Subcutaneous abdominal adipose tissue (tissue), 5 donors: ENCODE data around the gene MRC1.
"Not testable (repeated sequence)": the region's sequence is repeated elsewhere in the genome, so short reads cannot be mapped to it uniquely, and the experiment has no call there.

Experiments used
- H3K27ac ChIP-seq: one replicate; pipeline ENCODE4 v1.7.0; 2013; ENCODE audit warnings: low read depth, mild to moderate bottlenecking, inconsistent platforms, low read length, moderate library complexity
- H3K27me3 ChIP-seq, 5 donors: one replicate each; pipeline ENCODE4 v1.7.0; 2013; ENCODE audit warnings: low read length in 5 of 5, inconsistent platforms in 1 of 5; ENCODE audit not compliant: control insufficient read depth in 5 of 5, insufficient read depth in 4 of 5
- H3K36me3 ChIP-seq, 5 donors: one replicate each; pipeline ENCODE4 v1.7.0; 2013; ENCODE audit warnings: low read length in 5 of 5; ENCODE audit not compliant: control insufficient read depth in 5 of 5, insufficient read depth in 5 of 5
- H3K4me1 ChIP-seq, 5 donors: one replicate each; pipeline ENCODE4 v1.7.0; 2013; ENCODE audit warnings: low read length in 5 of 5, mild to moderate bottlenecking in 3 of 5, moderate library complexity in 1 of 5; ENCODE audit not compliant: control insufficient read depth in 5 of 5, insufficient read depth in 5 of 5
- H3K4me3 ChIP-seq, 5 donors: one replicate each; pipeline ENCODE4 v1.7.0; 2013; ENCODE audit warnings: low read length in 5 of 5, low read depth in 1 of 5
- H3K9ac ChIP-seq, 5 donors: one replicate each; pipeline ENCODE4 v1.7.0; 2013; ENCODE audit warnings: low read length in 5 of 5, mild to moderate bottlenecking in 4 of 5, moderate library complexity in 3 of 5
- H3K9me3 ChIP-seq, 5 donors: one replicate each; pipeline ENCODE4 v1.7.0; 2013; ENCODE audit warnings: low read length in 5 of 5; ENCODE audit not compliant: control insufficient read depth in 5 of 5
- donor health status: healthy.
- donor health status: healthy.
- donor health status: healthy.
- donor health status: healthy.
- donor health status: healthy.

MRC1 gene

GRCh38 chr10:17912754-17913153, 103.6 kb downstream of the MRC1 start:
- H3K4me3 ChIP-seq: no peak overlapping the region
- no peaks in the 10 kb centered on the region for H3K9me3 ChIP-seq
- H3K4me1 ChIP-seq: peaks cover 0 to 6% (median 0%) of the 10 kb centered on the region in 5 donors
- H3K9ac ChIP-seq: no peak overlapping the region
- H3K27ac ChIP-seq: no peak overlapping the region
- no peaks in the 10 kb centered on the region for H3K27me3 ChIP-seq
- peaks cover 0 to 1% (median 0%) of the 10 kb centered on the region in 5 donors for H3K36me3 ChIP-seq

GRCh38 chr10:17913604-17914003, 104.5 kb downstream of the MRC1 start:
- peaks cover 0 to 6% (median 0%) of the 10 kb centered on the region in 5 donors for H3K4me1 ChIP-seq
- no peaks in the 10 kb centered on the region for H3K36me3 ChIP-seq
- H3K9ac ChIP-seq: no peak overlapping the region
- no peak overlapping the region for H3K4me3 ChIP-seq
- H3K27me3 ChIP-seq: no peaks in the 10 kb centered on the region
- no peaks in the 10 kb centered on the region for H3K9me3 ChIP-seq
- H3K27ac ChIP-seq: no peak overlapping the region

- Histone ChIP-seq H3K27ac (no peak overlapping the region), H3K4me3 (no peak overlapping the region), H3K27me3 (no peaks in the 10 kb centered on the region), H3K9me3 (no peaks in the 10 kb centered on the region), H3K9ac (no peak overlapping the region), H3K36me3 (no peaks in the 10 kb centered on the region), H3K4me1 (peaks cover 0 to 6% (median 0%) of the 10 kb centered on the region in 5 donors)
These were observed 105.3 kb downstream of the MRC1 start for GRCh38 chr10:17914169-17915045.

DNA sequence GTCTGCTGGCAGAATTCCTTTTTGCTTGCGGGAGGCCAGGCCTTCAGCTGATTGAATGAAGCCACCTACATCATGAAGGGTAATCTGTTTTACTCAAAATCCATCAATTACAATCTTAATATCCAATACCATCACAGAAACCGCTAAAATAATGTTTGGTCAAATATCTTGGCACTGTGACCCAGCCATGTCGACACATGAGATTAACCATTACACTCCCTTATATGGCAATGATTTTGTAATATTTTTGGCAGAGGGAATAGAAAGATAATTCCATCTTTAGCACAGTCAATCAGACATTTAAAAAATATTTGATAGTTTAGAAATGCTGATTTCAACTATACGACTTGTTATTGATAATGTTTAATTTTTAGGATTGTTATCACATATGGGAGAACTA, 106.0 kb downstream of the MRC1 start:
- Histone ChIP-seq H3K27ac (no peak overlapping the region), H3K4me1 (peaks cover 0 to 6% (median 0%) of the 10 kb centered on the region in 5 donors)

DNA sequence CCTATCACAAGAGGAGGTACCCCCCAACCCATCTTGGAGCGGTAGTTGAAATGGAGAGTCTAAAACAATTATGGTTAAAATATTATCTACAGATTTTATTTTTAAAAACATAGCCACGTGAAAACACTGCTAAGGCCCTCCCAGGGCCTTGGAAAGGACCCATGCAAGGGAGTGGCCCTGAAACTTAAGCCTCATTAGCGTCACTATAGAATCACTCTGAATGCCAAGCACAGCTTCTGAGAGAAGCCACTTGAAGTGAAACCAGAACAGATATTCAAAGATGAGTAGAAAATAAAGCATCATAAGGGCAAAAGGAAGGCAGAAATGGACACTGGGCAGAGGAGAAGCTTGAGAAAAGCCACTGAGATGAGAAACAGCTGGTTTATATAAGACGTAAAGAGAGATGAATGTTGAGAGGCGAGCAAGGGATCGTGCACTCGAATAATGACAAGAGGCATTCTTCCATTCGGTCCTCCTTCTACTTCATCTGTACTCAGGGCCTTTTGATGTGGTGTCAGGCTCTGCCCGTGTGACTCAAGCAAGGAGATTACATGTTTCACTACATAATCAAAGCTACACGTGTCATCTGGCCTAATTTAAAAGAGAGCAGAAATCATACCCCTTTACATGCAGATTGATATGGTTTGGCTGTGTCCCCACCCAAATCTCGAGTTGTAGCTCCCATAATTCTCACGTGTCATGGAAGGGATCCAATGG, 109.2 kb downstream of the MRC1 start:
- Histone ChIP-seq H3K9me3 (no peaks in the 10 kb centered on the region), H3K27ac (no peak overlapping the region), H3K4me3 (no peak overlapping the region), H3K27me3 (no peaks in the 10 kb centered on the region), H3K36me3 (no peaks in the 10 kb centered on the region), H3K4me1 (peaks cover 0 to 8% (median 0%) of the 10 kb centered on the region in 5 donors), H3K9ac (no peak overlapping the region)

More for the DNA sequence above, 106.0 kb downstream of the MRC1 start:
- Histone ChIP-seq H3K9me3 (no peaks in the 10 kb centered on the region), H3K36me3 (no peaks in the 10 kb centered on the region), H3K9ac (no peak overlapping the region), H3K4me3 (no peak overlapping the region), H3K27me3 (no peaks in the 10 kb centered on the region)

DNA sequence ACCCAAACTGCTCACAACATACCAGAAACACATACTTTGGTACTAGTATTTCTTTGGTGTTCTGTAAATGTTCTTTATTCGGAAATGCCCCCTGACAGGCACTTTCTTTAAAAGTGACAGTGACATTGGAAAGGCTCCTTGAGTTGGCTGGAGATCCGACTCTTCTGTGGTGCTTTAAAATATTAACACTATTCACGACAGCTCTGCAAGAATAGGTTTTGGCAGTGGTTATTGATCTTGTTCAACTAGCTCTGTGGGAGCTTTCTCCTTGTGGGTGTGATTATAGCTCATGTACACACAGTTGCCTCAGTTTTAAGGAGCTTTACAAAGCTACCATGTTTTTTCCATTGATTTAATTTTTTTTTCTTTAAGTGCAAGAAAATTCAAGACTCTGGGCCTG, 112.2 kb downstream of the MRC1 start:
- Histone ChIP-seq H3K9ac (no peak overlapping the region), H3K4me3 (no peak overlapping the region), H3K27me3 (no peaks in the 10 kb centered on the region), H3K9me3 (no peaks in the 10 kb centered on the region), H3K36me3 (no peaks in the 10 kb centered on the region), H3K4me1 (peaks cover 0 to 8% (median 0%) of the 10 kb centered on the region in 5 donors), H3K27ac (no peak overlapping the region)

DNA sequence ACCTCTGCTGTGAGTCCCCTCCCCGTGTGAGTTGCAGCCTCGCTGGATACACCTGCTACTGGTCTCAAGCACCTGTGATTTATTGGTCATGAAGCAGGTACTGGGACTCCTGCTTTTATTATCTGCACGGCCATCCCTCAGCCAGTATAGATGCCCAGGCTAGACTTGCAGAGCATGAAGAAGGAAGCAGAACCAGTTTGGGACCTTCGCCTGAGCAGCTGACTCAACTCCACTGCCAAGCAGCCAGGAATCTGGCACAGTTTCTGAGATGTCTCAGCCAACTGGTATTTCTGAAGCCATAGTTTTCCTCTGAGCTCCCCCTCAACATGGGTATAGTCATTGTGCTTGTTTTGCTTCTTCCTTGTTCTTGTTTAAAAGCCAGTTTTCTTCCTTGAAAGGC, 114.6 kb downstream of the MRC1 start:
- Histone ChIP-seq H3K9ac (no peak overlapping the region), H3K9me3 (peaks cover 0 to 2% (median 0%) of the 10 kb centered on the region in 5 donors), H3K36me3 (no peaks in the 10 kb centered on the region), H3K27ac (no peak overlapping the region), H3K4me1 (peaks cover 0 to 8% (median 0%) of the 10 kb centered on the region in 5 donors), H3K4me3 (no peak overlapping the region), H3K27me3 (no peaks in the 10 kb centered on the region)

DNA sequence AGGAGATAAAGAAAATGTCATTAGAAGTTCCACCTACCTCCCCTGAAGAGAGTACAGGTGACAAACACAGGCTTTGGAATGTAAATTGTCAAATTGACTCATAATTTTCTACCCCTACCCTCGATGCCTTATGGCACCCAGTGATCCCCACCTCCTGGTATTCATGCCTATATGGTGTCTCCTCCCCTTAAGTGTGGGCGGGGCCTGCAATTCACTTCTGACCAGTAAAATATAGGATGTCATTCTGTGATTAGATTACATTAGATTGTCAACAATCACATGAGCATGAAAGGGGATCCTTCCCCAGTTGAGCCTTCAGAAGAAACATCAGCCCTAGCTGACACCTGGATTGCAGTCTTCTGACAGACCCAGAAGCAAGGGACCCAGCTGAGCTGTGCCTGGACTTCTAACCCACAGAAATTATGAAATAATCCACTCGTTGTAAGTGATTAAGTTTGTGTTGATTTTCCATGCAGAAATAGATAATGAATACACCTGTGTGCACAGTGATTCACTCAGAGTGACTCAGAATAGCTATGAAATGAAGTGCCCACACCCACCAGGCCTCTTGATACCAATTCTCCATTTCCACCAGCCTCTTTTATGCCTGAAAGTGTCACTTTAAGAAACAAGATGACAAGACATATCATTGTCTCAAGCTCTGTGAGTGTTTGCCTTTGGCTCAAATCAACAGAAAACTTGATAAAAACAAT, 134.0 kb downstream of the MRC1 start:
- Histone ChIP-seq H3K4me3 (no peak overlapping the region), H3K27me3 (peaks cover 0 to 4% (median 0%) of the 10 kb centered on the region in 5 donors), H3K36me3 (no peaks in the 10 kb centered on the region), H3K4me1 (peaks cover 0 to 2% (median 0%) of the 10 kb centered on the region in 5 donors), H3K27ac (no peak overlapping the region), H3K9ac (no peak overlapping the region), H3K9me3 (peaks cover 0 to 5% (median 0%) of the 10 kb centered on the region in 5 donors)

DNA sequence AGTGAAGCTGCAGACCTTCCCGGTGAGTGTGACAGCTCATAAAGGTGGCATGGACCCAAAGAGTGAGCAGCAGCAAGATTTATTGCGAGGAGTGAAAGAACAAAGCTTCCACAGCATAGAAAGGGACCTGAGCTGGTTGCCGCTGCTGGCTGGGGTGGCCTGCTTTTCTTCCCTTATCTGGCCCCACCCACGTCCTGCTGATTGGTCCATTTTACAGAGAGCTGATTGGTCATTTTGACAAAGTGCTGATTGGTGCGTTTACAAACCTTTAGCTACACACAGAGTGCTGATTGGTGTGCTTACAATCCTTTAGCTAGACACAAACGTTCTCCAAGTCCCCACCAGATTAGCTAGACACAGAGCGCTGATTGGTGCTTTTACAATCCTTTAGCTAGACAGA, 141.1 kb downstream of the MRC1 start:
- not testable (repeated sequence) for H3K9me3 ChIP-seq, H3K27ac ChIP-seq, H3K4me3 ChIP-seq, H3K9ac ChIP-seq, H3K36me3 ChIP-seq, H3K27me3 ChIP-seq, H3K4me1 ChIP-seq
